ENCODE results near the gene NPW. TPM values are rescaled to one million over a fixed set of nuclear protein-coding genes. Genes with fewer than 3 reads are reported as not detected.

Gene NPW
- polyA plus RNA-seq, 1 donor (not counting 4 experiments of a cell fraction or from before 2014, with no cell fraction given) = not detected

DNA sequence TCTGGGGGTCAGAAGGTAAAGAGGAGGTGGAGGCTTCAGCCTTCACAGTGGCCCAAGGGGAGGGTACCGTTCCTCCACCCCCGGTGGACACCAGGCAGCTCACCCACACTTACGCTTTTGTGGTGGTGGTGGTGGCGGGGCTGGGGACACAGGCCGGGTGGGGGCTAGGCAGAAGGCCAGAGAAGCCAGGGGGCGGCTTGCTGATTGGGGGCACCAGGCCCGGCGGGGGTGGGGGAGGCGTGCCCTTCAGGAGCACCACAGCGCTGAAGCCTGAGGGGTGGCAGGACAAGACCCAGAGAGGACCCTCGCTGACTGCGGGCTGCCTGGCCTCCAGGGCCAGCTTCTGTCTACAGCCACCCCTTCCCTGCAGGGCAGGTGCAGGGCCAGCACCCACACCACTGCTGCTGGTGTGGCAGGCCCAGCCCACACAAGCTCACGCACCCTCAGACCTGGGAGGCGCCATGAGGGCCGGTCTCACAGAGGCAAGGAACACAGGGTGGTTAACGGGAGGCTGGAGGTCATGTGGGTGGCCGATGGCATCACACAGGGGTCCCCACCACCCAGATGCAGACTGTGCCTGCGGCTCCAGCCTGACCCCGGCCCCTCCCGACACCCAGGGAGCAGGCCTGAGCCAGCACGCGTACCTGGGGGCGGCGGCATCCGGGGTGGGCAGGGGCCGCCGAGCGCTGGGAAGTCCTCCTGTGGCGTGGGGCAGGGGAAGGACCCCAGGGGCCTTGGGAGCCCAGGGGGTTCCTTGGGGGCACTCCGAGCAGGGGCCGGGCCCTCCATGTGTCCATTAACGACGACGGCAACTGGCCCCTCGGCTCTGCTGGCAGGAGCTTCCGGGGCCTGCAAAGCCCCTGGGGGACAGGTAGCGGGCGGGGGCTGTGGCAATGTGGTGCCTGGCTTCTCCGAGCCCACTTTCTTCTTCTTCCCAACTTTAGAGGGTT, 20.5 kb upstream of the NPW start:
- Histone ChIP-seq H3K9me1 (ENCODE audit: control insufficient read depth, extremely low read depth, insufficient read depth, low read length) (no peaks in the 10 kb centered on the region), H3K79me2 (ENCODE audit: control insufficient read depth, insufficient read depth, low read length) (peaks cover 26% of the 10 kb centered on the region), H3K27me3 (ENCODE audit: control insufficient read depth, extremely low read depth, insufficient read depth, low read length) (no peaks in the 10 kb centered on the region), H3K9ac (ENCODE audit: control insufficient read depth, extremely low read depth, insufficient read depth, low read length) (no peak overlapping the region), H3K36me3 (ENCODE audit: control insufficient read depth in 2 of 2, extremely low read depth in 1 of 2, insufficient read depth in 2 of 2, low read length in 2 of 2) (peaks cover 42 to 52% of the 10 kb centered on the region in 2 experiments), H4K20me1 (ENCODE audit: control insufficient read depth, extremely low read depth, insufficient read depth, low read length) (peaks cover 25% of the 10 kb centered on the region), H3K9me3 (ENCODE audit: control insufficient read depth, low read depth, low read length) (no peaks in the 10 kb centered on the region), H2AFZ (ENCODE audit: control insufficient read depth, low read length) (no peak overlapping the region), H3K4me2 (ENCODE audit: control insufficient read depth, extremely low read depth, insufficient read depth, low read depth, low read length) (no peak overlapping the region), H3K4me1 (ENCODE audit: control insufficient read depth, extremely low read depth, insufficient read depth, low read length) (peaks cover under 1% of the 10 kb centered on the region), H3K27ac (ENCODE audit: control insufficient read depth, insufficient read depth, low read length) (no peak overlapping the region), H3K4me3 (ENCODE audit: control insufficient read depth in 2 of 3, extremely low read depth in 1 of 3, insufficient read depth in 2 of 3, low read depth in 1 of 3, low read length in 3 of 3) (no peak overlapping the region)
- FAIRE-seq (no peak), DNase-seq (ENCODE audit: low read depth, low spot score) (no peak)
- no peak for TF ChIP-seq EZH2 (IDR thresholded peaks at IDR 0.05; ENCODE audit: low read length)
- TF ChIP-seq, protein P1, sequence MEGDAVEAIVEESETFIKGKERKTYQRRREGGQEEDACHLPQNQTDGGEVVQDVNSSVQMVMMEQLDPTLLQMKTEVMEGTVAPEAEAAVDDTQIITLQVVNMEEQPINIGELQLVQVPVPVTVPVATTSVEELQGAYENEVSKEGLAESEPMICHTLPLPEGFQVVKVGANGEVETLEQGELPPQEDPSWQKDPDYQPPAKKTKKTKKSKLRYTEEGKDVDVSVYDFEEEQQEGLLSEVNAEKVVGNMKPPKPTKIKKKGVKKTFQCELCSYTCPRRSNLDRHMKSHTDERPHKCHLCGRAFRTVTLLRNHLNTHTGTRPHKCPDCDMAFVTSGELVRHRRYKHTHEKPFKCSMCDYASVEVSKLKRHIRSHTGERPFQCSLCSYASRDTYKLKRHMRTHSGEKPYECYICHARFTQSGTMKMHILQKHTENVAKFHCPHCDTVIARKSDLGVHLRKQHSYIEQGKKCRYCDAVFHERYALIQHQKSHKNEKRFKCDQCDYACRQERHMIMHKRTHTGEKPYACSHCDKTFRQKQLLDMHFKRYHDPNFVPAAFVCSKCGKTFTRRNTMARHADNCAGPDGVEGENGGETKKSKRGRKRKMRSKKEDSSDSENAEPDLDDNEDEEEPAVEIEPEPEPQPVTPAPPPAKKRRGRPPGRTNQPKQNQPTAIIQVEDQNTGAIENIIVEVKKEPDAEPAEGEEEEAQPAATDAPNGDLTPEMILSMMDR (optimal IDR thresholded peaks at IDR 0.05 in 1 of 3, IDR thresholded peaks at IDR 0.05 in 1 of 3, conservative IDR thresholded peaks at IDR 0.05 in 1 of 3; ENCODE audit: extremely low read depth in 1 of 3, insufficient read depth in 2 of 3, low read length in 3 of 3) = no peak
- dilution Hi-C loops (cut with MboI; ENCODE audit: extremely low pct_ligation_motif_present, low sequenced_read_pairs) = no loop called here

DNA sequence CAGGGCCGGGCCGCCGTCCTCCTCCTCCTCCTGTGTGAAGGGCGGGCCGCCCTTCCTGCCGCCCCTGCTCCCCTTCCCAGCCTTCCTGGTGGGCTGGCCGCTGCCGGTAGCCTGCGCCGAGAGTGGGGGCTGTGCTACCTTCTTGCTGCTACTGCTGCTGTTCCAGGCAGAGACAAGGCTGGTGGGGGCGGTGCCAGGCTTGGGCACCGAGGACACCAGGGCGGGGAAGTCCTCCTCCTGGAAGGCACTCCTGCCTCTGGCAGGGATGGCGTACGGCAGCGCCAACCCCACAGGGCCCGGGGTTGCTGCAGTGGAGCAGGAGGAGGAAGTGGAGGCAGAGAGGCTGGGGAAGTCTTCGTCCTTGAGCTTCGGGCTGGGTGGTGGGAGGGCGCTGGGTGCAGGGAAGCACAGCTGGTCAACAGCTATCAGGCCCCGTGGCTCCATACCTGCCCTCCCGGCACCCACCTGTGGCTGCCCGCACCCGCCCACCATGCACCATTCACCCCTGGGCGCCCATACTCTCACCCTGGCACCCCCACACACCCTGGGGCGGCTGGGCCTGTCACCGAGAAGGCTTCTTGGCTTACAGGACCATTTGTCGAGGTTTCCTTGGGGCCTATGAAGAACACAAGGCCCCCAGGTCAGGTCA, 19.6 kb upstream of the NPW start:
- Histone ChIP-seq H2AFZ (ENCODE audit: control insufficient read depth, low read length) (no peak overlapping the region), H3K4me2 (ENCODE audit: control insufficient read depth, extremely low read depth, insufficient read depth, low read depth, low read length) (no peak overlapping the region), H3K27me3 (ENCODE audit: control insufficient read depth, extremely low read depth, insufficient read depth, low read length) (no peaks in the 10 kb centered on the region), H3K79me2 (ENCODE audit: control insufficient read depth, insufficient read depth, low read length) (peaks cover 35% of the 10 kb centered on the region), H3K9ac (ENCODE audit: control insufficient read depth, extremely low read depth, insufficient read depth, low read length) (no peak overlapping the region), H3K4me3 (ENCODE audit: control insufficient read depth in 2 of 3, extremely low read depth in 1 of 3, insufficient read depth in 2 of 3, low read depth in 1 of 3, low read length in 3 of 3) (no peak overlapping the region), H3K9me1 (ENCODE audit: control insufficient read depth, extremely low read depth, insufficient read depth, low read length) (no peaks in the 10 kb centered on the region), H3K27ac (ENCODE audit: control insufficient read depth, insufficient read depth, low read length) (no peak overlapping the region), H3K4me1 (ENCODE audit: control insufficient read depth, extremely low read depth, insufficient read depth, low read length) (peaks cover 5% of the 10 kb centered on the region), H3K36me3 (ENCODE audit: control insufficient read depth in 2 of 2, extremely low read depth in 1 of 2, insufficient read depth in 2 of 2, low read length in 2 of 2) (peaks cover 45 to 59% of the 10 kb centered on the region in 2 experiments), H3K9me3 (ENCODE audit: control insufficient read depth, low read depth, low read length) (no peaks in the 10 kb centered on the region), H4K20me1 (ENCODE audit: control insufficient read depth, extremely low read depth, insufficient read depth, low read length) (peaks cover 32% of the 10 kb centered on the region)
- no peak for TF ChIP-seq EZH2 (IDR thresholded peaks at IDR 0.05; ENCODE audit: low read length)
- TF ChIP-seq, protein P1 (optimal IDR thresholded peaks at IDR 0.05 in 1 of 3, IDR thresholded peaks at IDR 0.05 in 1 of 3, conservative IDR thresholded peaks at IDR 0.05 in 1 of 3; ENCODE audit: extremely low read depth in 1 of 3, insufficient read depth in 2 of 3, low read length in 3 of 3) = no peak
- dilution Hi-C loops (cut with MboI; ENCODE audit: extremely low pct_ligation_motif_present, low sequenced_read_pairs) = no loop called here
- DNase-seq (ENCODE audit: low read depth, low spot score) (no peak), FAIRE-seq (no peak)

All from keratinocyte (primary cell).